HT1080 (cell line): ENCODE data around the gene MICAL3. TPM values are rescaled to one million over a fixed set of nuclear protein-coding genes. Genes with fewer than 3 reads are reported as not detected.
"Not testable (repeated sequence)": the region's sequence is repeated elsewhere in the genome, so short reads cannot be mapped to it uniquely, and the experiment has no call there.

Source experiments
- DNase-seq: peaks from one replicate; pipeline ENCODE4 v3.0.0-alpha.2; 2015; ENCODE audit warnings: low read depth
- total RNA-seq: library from RNA; depleted of rRNA; stranded (reverse); fragments of >200 nt; shearing (Covaris generic); gene quantifications from 2 replicates; pipeline ENCODE4 v1.2.3, GENCODE V29; 2014

MICAL3 gene
- total RNA-seq, 1 experiment from 2014 or later, result 29.2 TPM

DNA sequence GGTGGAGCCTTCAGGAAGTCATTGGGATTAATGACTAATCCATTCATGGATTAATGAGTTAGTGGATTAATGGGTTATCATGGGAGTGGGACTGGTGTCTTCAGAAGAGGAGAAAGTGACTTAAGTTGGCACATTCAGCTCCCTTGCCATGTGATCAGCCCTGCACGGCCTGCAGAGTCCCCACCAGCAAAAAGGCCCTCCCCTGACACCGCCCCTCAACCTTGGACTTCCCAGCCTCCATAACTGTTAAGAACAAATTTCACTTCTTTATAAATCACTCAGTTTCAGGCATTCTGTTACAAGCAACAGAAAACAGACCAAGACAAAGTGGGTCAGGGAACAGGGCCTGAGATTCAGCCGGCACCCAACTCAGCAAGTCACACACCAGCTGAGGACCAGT is 85.3 kb downstream of the MICAL3 start:
- DNase-seq, result no peak

DNA sequence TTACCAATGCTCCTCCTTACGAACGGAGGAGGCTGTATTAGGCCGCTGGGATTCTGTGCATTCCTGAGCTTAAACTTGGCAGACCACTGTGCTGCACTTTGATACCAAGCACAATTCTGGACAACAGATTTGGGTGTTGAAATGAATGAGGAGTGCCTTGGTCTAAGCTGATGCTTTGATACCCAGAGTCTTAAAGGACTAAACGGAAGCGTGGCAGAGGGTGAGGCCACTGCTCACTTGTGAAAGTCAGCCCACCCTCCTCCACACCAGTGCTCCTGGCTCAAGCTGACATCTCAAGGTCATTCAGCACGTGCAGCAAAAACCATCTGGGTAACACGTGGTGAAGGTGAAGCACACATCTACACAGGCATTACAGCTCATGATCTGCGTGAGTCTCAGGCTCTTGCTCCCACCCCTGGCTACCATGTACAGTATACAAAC is 85.9 kb downstream of the MICAL3 start:
- DNase-seq, result no peak

DNA sequence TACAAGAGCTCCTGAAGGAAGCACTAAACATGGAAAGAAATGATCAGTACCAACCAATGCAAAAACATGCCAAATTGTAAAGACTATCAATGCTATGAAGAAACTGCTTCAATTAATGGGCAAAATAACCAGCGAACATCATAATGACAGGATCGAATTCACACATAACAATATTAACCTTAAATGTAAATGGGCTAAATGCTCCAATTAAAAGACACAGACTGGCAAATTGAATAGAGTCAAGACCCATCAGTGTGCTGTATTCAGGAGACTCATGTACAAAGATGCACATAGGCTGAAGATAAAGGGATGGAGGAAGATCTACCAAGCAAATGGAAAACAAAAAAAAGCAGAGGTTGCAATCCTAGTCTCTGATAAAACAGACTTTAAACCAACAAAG is 91.9 kb downstream of the MICAL3 start:
- DNase-seq, result not testable (repeated sequence)

DNA sequence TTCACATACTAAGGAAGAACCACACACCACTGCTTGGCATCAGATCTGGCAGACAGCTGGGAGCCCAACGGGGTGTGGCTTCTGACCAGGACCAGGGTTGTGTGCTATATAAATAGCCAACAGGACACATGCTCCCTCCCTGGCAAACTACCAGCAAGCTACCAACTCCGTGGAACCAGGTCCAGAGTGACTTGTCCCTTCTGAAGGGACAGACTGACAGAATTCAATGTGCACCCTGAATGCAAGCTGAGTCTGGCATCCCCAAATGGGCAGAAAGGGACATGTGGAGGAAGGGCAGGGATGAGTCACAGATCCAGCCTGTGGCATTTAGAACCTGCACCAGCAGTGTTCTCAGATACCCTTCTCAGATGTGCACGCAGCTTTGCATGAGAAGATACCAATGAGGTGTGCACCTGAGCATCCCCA is 92.9 kb downstream of the MICAL3 start:
- DNase-seq, result peak; percentile 29

DNA sequence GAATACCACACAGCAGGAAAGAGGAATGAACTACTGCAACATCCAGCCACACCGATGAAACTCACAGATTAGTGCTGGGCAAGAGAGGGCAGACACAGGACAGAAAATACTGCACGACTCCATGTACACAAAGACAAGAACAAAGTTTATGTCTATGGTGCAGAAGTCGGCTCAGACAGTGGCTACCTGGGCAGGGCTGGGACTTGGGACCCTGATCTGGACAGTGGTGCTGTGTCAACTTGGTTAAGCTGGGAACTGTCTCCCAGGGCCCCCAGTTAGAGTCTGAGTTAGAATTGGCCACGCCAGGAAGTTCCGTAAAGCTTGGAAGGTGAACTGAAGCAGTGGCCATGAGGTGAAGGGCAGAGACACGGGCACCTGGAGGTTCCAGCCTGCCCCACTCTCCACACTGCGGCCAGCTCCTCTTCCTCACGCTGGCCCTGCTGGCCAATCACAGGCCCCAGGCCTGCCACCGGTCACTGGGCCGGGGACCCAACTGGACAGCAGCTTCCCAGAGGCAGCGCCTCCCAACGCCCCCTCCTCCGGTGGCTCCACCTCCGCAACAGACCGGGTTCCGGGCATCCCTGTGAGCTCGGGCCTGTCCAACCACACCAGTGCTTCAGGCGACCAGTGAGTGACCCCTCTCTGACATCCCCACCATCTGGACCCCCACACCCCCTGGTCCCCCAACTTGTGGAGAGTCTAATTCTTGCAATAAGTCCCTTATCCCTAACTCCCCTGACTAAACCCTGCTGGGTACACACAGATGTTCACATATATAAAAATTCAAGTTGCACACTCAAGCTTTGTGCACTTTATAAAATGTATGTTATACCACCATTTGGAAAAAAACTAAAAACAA is 93.7 kb downstream of the MICAL3 start:
- no peak for DNase-seq

DNA sequence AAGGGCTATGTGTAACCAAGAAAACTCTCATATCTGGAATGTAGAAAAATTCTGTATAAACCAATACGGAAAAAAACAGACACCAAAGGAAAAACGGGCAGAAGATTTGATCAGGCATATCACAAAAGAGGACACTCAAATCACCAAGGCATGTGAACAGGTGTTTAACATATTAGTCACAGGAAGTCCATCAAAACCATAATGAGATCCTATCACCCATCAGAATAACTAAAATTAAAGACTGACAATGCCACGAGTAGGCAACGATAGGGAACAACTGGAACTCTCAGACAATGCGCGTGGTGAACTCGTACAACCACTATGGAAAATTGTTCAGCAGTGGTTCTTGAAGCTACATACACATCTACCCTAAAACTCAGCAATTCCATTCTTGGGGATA is 94.5 kb downstream of the MICAL3 start:
- DNase-seq, result no peak

DNA sequence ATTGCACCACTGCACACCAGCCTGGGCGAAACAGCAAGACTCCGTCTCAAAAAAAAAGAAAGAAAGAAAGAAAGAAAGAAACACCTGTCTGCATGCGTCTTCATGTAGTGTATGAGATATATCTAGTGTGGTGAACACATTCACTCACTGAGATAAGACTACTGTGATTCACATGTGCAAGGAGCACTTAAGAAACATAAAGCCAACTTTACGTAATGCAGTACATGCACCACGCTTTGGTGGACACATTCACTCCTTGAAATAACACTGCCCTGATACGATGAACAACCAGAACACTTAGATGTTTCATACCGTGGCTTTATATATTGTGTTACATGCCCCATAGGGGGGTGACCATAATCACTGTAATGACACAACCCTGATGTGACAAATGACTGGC is 96.0 kb downstream of the MICAL3 start:
- no peak for DNase-seq

DNA sequence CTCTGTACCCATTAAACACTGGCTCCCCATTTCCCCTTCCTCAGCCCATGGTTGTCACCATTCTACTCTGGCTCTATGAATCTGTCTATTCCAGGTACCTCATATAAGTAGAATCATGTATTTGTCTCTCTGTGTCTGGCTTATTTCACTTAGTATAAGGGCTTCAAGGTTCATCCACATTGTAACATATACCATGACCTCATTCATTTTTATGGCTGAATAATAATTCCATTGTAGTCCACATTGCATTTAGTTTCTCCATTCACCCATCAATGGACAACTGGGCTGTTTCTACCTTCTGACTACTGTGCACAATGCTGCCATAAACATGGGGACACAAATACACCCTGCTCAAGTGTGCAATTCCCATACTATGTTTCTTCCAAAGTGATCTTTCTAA is 97.3 kb downstream of the MICAL3 start:
- DNase-seq, result no peak

DNA sequence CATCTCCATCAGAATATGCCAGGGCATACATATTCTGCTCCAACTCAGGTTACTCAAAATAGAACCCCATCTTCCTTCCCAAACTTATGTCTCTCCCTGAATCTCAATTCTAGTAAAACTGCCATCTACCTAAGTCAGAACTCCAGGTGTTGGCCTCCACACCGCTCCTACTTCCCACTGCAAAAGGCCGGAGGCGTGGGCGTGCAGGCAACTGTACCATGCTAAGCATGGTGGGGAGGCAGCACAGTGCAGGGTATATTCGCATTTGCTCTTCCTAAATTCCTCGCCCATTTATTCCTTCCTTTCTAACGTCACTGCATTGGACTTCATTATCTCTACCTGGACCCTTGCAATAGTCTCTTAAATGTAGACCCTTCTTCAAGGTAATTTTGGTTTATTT is 97.8 kb downstream of the MICAL3 start:
- DNase-seq, result no peak

DNA sequence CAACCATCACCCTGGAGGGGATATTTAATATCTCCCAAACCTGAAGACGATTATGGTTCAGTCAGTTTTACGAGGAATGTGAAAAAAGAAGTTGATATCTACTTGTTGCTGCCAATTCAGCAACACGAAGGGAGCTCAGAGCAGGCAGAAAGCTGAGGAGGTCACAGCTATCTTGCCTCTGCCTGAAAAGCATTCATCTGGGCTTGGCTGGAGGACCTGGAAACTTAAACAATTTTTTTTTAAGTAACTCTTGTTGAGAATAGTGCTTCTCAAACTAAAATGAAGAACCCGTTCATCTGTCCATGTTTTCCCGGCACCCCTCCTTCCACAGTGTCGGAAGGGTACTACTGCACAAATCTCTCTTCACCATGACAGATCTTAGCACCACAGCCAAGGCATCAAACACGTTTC is 98.9 kb downstream of the MICAL3 start:
- DNase-seq, result no peak

DNA sequence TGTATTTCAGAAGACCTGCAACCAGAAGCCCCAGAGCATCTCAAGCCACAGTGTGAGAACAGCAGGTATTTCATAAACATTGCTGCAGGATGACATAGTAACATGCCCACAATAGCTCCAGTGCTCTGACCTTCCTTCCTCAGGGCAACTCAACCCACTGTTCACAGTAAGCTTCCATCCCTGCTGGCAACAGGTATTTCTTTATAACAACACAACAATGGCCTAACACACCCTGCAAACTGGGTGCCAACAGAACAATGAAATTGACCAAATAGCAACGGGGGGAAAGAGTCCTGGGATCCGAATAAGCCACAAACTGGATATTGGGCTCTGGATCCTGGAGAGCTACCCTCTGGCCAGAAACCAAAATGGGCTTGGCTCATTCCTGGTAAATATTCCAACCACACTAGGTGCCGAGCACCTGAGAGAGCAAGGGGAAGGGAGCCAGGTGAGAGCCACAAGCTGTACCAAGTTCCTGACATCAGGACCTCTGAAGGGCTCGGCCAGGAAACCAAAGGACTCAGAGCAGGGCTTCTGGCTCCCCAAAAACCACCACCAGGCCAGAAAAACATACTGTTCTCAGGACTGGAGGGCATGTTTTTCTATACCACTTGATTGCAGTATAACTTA is 99.5 kb downstream of the MICAL3 start:
- DNase-seq, result no peak

DNA sequence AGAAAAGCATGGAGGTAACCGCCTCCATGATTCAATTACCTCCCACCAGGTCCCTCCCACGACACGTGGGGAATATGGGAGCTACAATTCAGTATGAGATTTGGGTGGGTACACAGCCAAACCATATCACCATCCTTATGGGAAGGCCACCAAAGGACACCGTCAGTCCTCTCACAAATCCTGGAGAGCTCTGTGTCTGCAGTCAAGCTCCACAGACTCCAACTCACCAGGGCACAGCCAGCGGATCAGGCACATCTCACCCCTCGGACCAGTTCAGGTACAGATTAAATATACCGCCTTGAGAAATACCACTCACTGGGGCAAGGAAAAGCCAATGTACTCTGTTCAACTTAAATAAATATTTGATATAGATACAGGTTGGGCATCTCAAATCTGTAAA is 100.3 kb downstream of the MICAL3 start:
- DNase-seq, result no peak

DNA sequence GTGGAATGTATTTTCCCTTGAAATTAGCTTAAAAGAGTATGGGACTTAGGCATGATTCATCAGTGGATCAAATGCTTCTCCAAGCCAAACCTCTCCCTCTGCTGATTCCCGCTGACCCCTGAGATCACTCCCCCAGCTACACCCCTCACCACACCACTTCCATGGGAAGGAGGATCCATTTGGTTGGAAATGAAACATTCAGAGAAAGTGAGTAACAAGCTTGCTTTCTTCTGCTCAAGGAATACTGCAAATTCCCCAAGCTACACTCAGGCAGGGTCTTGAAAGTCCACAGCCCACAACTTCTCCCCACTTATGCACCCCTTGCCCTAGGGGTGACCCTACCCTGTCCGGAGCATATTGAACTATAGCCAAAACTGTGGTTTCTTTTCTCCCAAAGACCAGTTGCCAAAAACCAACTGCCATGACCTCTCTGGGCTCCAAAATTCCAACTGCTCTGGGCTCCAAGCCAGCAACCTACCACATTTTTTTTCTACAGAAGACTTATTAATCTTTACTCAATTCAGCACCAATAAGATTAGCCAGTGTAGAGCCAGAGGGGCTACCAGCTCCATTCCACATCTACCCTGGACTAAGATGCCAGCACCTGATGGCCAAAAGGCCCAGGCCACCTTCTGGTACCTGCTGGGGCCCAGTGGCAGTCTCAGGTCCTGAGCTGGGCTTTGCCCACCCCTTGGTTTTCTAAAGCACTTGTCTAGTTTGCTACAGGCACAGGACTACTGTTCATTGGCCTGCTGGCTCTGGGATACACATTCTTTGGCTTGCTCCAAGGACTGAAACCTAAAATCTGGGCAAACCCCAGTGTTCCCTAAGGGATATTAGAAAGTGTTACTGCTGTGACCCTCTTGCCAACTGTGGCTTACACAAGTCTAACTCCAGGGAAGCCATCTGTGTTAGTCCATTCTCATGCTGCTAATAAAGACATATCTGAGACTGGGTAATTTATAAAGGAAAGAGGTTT is 101.1 kb downstream of the MICAL3 start:
- DNase-seq, result peak; percentile 73

DNA sequence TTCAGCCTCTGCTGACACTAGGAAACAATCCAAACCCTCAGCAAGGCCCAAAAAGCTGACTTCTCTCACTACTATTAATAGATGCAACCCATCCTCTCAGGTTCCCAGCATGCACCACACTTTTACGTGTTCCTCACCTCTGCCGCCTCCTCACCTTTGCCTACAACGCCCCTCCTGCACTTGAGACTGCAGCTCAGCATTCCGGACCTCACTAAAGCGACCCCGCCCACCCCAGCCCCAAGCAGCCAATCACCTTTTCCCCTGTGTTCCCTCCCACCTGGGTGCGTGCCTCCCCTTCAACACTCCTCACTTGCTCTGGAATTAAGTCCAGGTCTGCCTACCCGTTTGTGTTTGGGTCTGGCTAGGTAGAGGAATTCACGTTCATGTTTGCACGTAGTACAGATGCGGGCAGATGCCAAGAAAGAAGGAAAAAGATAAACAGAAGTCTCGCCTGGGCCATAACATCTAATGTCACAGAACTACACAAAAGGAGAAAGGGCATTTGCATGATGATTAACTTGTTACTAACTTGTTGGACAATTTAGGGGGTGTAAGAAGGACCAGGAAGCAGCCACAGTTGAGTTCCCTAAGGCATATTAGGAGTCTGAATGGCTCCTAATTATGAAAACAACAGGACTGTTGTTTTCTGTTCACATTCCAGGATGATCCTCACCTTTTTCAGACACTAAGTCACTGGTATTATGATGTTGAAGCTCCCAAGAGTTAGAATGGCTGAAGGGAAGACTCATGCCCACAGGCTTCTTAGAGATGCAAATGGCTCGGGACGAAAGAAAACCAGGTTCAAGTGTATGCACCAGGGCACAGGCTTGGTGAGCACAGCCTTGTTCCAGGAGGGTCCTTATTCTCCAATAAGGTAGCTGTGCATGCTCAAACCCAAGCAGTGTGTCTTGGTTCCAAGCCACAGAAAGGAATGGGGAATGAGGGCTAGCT is 102.2 kb downstream of the MICAL3 start:
- no peak for DNase-seq

DNA sequence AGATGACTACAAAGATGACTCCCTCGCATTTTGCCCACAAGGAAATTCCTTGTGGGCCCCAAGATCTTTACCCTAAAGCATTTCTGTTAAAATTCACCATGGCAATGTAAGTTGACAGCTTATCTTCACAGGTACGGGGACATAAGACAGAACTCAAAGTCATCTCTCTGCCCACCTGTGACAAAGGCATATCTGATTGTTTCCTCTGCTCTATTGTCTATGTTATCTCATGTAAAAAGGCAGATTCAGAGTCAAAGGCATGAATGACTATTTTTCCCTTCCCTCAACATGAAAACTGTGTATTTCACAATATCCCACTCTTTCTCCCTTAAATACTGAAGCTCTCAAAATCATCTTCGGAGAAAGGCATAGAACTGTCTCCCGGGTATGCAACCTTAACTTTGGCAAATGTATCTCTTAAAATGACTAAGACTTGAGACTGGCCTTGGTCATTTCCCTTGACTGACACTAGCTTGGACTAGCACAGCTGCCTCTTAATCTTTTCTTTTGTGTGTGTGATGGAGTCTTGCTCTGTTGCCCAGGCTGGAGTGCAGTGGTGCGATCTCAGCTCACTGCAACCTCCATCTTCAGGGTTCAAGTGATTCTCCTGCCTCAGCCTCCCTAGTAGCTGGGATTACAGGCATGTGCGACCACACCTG is 103.2 kb downstream of the MICAL3 start:
- DNase-seq, result no peak

DNA sequence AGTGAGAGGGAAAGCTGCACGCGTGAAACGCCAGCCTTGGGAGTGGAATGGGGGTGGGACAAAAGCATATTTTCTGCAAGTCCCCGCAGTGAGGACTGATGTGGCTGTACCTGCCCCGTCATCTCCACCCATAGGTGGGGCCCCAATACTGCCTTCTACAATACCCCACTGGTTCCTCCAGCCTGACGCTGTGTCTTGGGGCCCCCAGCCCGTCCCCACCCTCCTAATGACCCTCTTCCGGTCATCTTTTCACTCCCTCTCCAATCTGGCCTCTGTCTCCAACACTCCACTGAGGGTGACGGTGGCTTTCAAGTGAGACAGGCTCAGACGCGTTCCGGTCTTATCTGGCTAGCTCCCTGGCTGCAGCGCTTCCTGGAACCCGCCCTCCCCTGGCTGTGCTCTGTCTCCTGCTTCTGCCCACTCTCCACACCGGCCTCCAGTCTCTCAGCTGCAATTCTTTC is 104.2 kb downstream of the MICAL3 start:
- no peak for DNase-seq

DNA sequence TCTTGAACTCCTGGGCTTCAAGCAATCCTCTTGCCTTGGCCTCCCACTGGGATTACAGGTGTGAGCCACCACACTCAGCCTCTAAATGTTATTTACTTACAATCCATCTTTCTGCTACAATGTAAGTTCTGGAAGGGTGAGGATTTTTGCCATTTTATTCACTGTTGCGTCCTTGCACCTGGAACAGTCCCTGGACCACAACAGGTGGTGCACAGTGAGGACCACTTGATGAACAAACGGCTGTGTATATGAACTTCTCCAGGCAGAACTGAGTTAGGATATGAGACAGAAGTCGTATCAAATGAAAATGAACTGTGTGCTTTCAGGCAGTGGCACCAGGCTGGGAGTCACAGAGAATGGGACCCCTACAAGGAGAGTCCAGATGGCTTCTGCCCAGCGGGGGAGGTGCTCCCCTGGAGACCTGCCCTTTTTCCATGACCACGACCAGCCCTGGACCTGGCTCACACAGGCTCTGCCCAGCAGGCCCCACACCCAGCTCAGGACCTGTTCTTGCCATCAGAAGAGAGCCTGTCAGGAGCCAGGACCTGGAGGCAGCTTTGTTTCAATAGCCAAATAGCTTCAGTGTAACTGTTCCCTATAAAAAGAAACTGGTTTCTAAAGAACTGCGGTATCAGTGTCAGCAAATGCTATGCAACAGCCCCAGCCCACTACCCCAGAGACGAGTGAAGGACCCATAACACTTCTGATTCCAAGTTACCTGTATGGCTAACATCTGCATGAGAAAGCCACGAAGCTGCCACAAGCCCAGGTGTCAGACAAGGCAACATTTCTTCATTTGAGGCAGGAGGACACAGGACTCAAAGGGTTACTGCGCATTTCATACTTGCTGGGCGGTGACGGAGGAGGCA is 104.9 kb downstream of the MICAL3 start:
- DNase-seq, result no peak

DNA sequence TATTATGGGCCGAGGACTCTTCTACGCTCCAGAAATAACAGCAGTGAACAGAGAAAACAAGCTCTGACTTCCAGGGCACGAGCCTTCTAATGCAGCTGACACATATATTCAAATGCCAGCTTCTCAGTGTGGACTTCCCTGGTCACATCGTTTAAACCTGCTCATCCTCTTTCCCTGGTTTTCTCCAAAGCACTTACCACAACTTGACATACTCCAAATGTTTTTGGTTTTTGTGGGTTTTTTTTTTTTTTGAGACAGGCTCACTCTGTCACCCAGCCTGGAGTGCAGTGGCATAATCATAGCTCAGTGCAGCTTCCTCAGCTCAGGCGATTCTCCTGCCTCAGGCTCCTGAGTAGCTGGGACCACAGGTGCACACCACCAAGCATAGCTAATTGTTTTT is 105.5 kb downstream of the MICAL3 start:
- DNase-seq, result peak; percentile 59

DNA sequence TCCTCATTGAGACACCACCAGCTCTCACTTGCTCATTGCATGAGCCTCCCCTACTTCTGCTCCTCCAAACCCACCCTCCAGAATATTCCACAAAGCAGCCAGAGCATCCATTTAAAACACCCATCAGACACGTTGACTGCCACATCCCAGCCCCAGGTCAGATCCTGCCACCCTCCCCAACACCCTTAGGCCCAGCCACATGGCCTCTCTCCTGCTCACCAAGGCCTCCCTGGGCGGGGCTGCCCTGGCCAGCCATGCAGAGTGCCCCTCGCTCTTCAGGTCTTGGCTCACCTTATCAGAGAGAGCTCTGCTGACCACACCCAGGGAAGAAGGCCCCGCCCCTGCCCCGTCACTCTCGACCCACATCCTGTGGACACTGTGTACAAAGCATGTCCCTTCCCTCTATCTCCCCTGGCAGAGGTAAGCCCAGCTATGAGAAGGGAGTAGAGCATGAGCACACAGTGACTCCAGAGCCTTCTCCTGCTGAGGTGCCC is 106.8 kb downstream of the MICAL3 start:
- no peak for DNase-seq
